Erythroblast (primary cell): ENCODE measurements around the gene ASPHD2.
A peak's percentile ranks its signal among the peaks of the same experiment; 100 is the strongest.

Experiments
- DNase-seq, 2 experiments: peaks; one replicate each; lab custom pipeline; 2025; lab: John Stamatoyannopoulos, UW
- GATA1 ChIP-seq: IDR thresholded peaks from 2 replicates; pipeline ENCODE4 v1.6.1; 2011; ENCODE audit warnings: low read depth, mild to moderate bottlenecking, control low read depth, low read length, moderate library complexity
- POLR2A ChIP-seq: IDR thresholded peaks from 2 replicates; pipeline ENCODE4 v1.6.1; 2011; ENCODE audit warnings: mild to moderate bottlenecking, low read length

ASPHD2 gene

GRCh38 chr22:26428515-26429457 is at the start of gene ASPHD2:
Gene ASPHD2 (plus strand): TSS chr22:26429260. CDS start chr22:26433616, 4,356 bp downstream.
- TF ChIP-seq GATA1 (no peak), POLR2A (no peak)
- DNase-seq, result peak; percentile 58 to 61

GRCh38 chr22:26380072-26380830 is 48.8 kb upstream of the ASPHD2 start:
- no peak for TF ChIP-seq POLR2A
- no peak for TF ChIP-seq GATA1
- DNase-seq, result no peak

- TF ChIP-seq GATA1 (no peak), POLR2A (no peak)
- DNase-seq, result no peak
Observed at GRCh38 chr22:26382782-26383181, 46.3 kb upstream of the ASPHD2 start.

GRCh38 chr22:26383968-26384556 is 45.0 kb upstream of the ASPHD2 start:
- no peak for DNase-seq
- TF ChIP-seq GATA1 (no peak), POLR2A (no peak)

- DNase-seq, result no peak
- TF ChIP-seq POLR2A, result no peak
- TF ChIP-seq GATA1, result no peak
Observed at GRCh38 chr22:26385164-26385563, 43.9 kb upstream of the ASPHD2 start.

GRCh38 chr22:26389125-26389524 is 39.9 kb upstream of the ASPHD2 start:
- no peak for TF ChIP-seq POLR2A
- TF ChIP-seq GATA1, result no peak
- DNase-seq, result no peak

- TF ChIP-seq GATA1 (no peak), POLR2A (no peak)
Observed at GRCh38 chr22:26391091-26391490, 38.0 kb upstream of the ASPHD2 start.

GRCh38 chr22:26391623-26392022 is 37.4 kb upstream of the ASPHD2 start:
- no peak for TF ChIP-seq POLR2A
- no peak for DNase-seq

More at GRCh38 chr22:26391091-26391490, 38.0 kb upstream of the ASPHD2 start:
- DNase-seq, result no peak

GRCh38 chr22:26393929-26394328 is 35.1 kb upstream of the ASPHD2 start:
- TF ChIP-seq GATA1, result no peak
- TF ChIP-seq POLR2A, result no peak
- no peak for DNase-seq

- DNase-seq, result no peak
- no peak for TF ChIP-seq GATA1
- no peak for TF ChIP-seq POLR2A
Observed at GRCh38 chr22:26394777-26395176, 34.3 kb upstream of the ASPHD2 start.

GRCh38 chr22:26395926-26396325 is 33.1 kb upstream of the ASPHD2 start:
- DNase-seq, result no peak
- no peak for TF ChIP-seq GATA1
- TF ChIP-seq POLR2A, result no peak

GRCh38 chr22:26398741-26399153 is 30.3 kb upstream of the ASPHD2 start:
- peak; percentile 22 to 46 for DNase-seq
- no peak for TF ChIP-seq POLR2A
- TF ChIP-seq GATA1, result no peak

- TF ChIP-seq POLR2A (no peak), GATA1 (no peak)
- no peak for DNase-seq
Observed at GRCh38 chr22:26399289-26399688, 29.8 kb upstream of the ASPHD2 start.

- DNase-seq, result no peak
- TF ChIP-seq POLR2A (no peak), GATA1 (no peak)
Observed at GRCh38 chr22:26401726-26402125, 27.3 kb upstream of the ASPHD2 start.

- DNase-seq, result peak; percentile 8 to 14
- no peak for TF ChIP-seq POLR2A
- no peak for TF ChIP-seq GATA1
Observed at GRCh38 chr22:26404851-26405421, 24.1 kb upstream of the ASPHD2 start.
